ENCODE measurements around the gene ACVR2A.

Gene ACVR2A

DNA sequence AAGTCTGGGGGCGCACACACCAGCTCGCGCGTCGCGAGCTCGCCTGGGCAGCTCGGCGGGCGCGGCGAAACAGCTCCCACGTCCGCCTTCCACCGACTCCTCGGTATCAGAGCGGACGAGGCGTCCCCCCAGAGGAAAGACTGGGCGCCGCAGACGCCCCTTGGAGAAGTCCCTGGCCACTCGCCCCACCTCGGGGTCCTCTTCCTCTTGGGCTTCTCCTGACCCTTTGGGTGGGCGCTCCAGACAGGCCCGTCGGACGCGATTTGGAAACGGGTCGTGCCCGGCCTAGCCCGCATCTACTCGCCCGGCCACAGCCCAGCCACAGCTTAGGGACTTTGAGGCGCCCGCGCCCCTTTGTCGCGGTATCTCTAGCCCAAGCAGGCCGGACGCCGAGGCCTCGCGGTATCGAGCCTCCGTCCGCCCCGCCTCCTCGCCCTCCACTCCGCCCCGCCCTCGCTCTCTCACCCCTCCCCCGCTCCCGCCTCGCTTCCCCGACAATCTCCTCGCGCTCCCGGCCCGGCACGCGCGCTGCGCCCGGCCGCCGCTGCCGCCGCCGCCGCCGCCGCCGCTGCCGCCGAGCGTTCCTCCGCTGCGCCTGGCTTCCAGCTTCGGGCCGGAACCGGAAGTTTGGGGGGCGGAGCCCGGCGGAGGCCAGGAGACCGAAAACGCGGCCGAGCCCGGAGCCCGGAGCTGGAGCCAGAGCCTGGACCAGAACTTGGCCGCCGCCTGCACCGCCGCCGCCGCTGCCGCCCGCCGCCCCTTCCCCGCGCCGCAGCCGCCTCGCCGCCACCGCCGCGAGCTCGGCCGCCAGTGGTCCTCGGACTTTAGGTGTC lies 749 bp upstream of the ACVR2A start:
- peaks cover 14% of the 10 kb centered on the region for H3K4me1 ChIP-seq (ENCODE audit: low read length)
- no peaks in the 10 kb centered on the region for H3K9me3 ChIP-seq (ENCODE audit: insufficient read depth, low read length)
- TF ChIP-seq, protein P1, sequence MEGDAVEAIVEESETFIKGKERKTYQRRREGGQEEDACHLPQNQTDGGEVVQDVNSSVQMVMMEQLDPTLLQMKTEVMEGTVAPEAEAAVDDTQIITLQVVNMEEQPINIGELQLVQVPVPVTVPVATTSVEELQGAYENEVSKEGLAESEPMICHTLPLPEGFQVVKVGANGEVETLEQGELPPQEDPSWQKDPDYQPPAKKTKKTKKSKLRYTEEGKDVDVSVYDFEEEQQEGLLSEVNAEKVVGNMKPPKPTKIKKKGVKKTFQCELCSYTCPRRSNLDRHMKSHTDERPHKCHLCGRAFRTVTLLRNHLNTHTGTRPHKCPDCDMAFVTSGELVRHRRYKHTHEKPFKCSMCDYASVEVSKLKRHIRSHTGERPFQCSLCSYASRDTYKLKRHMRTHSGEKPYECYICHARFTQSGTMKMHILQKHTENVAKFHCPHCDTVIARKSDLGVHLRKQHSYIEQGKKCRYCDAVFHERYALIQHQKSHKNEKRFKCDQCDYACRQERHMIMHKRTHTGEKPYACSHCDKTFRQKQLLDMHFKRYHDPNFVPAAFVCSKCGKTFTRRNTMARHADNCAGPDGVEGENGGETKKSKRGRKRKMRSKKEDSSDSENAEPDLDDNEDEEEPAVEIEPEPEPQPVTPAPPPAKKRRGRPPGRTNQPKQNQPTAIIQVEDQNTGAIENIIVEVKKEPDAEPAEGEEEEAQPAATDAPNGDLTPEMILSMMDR (IDR thresholded peaks at IDR 0.05; ENCODE audit: low read depth, low read length), result no peak
- TF ChIP-seq EZH2phosphoT487 (IDR thresholded peaks at IDR 0.05; ENCODE audit: low read depth), result no peak
- H3K27ac ChIP-seq (ENCODE audit: low read length), result no peak overlapping the region
- H3K36me3 ChIP-seq (replicated peaks; ENCODE audit: low read depth, low read length), result no peaks in the 10 kb centered on the region
- H3K79me2 ChIP-seq (ENCODE audit: low read length), result peaks cover 5% of the 10 kb centered on the region; the same call in 1 of the 2 replicates
- H3K4me3 ChIP-seq (ENCODE audit: low read length), result peak overlapping the region; percentile 77
- H4K20me1 ChIP-seq (ENCODE audit: insufficient read depth, low read length), result no peaks in the 10 kb centered on the region
- no peak overlapping the region; the same call in 1 of the 2 replicates for H2AFZ ChIP-seq (ENCODE audit: low read depth, low read length)
- H3K4me2 ChIP-seq (ENCODE audit: low read length), result peak overlapping the region; percentile 64
- peak overlapping the region; percentile 52 for H3K9ac ChIP-seq (ENCODE audit: low read length)
- H3K27me3 ChIP-seq (ENCODE audit: low read depth, low read length), result 0 out of 2 replicates have a peak, but pooled peaks cover 7% of the 10 kb centered on the region

DNA sequence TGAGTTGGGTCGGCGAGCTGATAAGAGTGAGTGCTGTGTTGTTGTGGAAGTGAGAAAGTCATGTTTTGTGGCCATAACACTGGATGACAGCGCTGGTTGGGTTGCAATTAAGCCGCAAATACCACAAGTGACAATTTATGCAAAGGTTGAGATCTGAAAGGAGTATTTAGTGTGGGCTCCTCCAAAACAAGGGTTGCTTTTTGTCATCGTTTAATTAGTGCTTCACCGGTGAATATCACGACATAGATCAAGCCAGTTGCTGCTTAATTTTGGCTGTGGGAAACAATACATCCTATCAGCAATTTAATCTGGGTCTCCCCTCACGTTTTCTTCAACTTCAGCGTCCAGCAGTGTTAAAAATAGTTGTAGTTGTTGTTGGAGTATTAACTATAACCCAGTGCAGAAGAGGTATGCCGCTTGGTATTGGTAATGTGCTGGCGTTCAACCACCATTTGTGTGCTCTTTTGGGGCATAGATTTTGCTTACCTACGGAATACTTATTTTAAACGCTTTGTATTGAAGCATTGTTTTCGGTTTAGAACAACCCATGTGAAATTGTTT lies 662 bp downstream of the ACVR2A start:
- peak overlapping the region; percentile 77 for H3K4me3 ChIP-seq (ENCODE audit: low read length)
- H3K9ac ChIP-seq (ENCODE audit: low read length), result peak overlapping the region; percentile 45
- H4K20me1 ChIP-seq (ENCODE audit: insufficient read depth, low read length), result no peaks in the 10 kb centered on the region
- H2AFZ ChIP-seq (ENCODE audit: low read depth, low read length), result no peak overlapping the region
- no peaks in the 10 kb centered on the region for H3K9me3 ChIP-seq (ENCODE audit: insufficient read depth, low read length)
- no peaks in the 10 kb centered on the region for H3K36me3 ChIP-seq (replicated peaks; ENCODE audit: low read depth, low read length)
- H3K4me2 ChIP-seq (ENCODE audit: low read length), result peak overlapping the region; percentile 92
- peaks cover 5% of the 10 kb centered on the region; the same call in 1 of the 2 replicates for H3K79me2 ChIP-seq (ENCODE audit: low read length)
- peaks cover 14% of the 10 kb centered on the region for H3K4me1 ChIP-seq (ENCODE audit: low read length)
- no peak overlapping the region for H3K27ac ChIP-seq (ENCODE audit: low read length)
- 0 out of 2 replicates have a peak, but pooled peaks cover 7% of the 10 kb centered on the region for H3K27me3 ChIP-seq (ENCODE audit: low read depth, low read length)
- no peak for TF ChIP-seq EZH2phosphoT487 (IDR thresholded peaks at IDR 0.05; ENCODE audit: low read depth)
- TF ChIP-seq, protein P1 (IDR thresholded peaks at IDR 0.05; ENCODE audit: low read depth, low read length), result no peak

DNA sequence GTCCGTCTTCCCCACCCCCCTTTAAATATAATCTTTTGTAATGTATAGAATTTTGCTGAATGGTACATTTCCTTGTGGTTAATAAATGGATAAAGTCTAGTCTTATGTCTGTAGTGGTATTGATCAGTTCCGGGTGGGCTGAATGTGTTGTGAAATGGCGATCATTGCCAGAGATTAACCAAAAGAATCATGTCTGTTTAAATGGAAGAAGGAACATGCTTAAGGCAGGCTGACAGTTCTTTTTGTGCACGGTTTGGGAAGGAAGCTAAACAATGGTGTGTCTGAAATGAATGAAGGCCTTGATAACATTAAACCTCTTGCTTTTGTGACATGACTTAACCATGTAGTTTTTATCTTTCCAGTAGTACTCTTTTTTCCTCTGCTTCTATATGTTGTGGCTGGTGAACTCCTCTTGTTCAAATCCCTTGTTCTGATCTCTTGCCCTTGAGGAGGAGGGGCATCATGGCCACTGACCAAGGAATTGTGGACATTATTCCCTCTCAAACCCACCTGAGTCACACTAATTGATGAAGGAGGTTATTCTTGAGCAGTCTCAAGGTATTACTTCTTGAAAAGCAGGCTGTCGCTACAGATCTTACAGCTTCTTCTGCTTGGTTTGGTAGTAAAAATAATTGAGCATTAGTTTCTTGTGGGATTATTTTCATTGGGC lies 1.7 kb downstream of the ACVR2A start:
- H3K4me2 ChIP-seq (ENCODE audit: low read length), result peak overlapping the region; percentile 92
- 0 out of 2 replicates have a peak overlapping the region, but pooled peaks have one; percentile 9 for H2AFZ ChIP-seq (ENCODE audit: low read depth, low read length)
- H3K9ac ChIP-seq (ENCODE audit: low read length), result no peak overlapping the region
- H3K27ac ChIP-seq (ENCODE audit: low read length), result no peak overlapping the region
- H3K79me2 ChIP-seq (ENCODE audit: low read length), result peaks cover 5% of the 10 kb centered on the region; the same call in 1 of the 2 replicates
- TF ChIP-seq, protein P1 (IDR thresholded peaks at IDR 0.05; ENCODE audit: low read depth, low read length), result no peak
- TF ChIP-seq EZH2phosphoT487 (IDR thresholded peaks at IDR 0.05; ENCODE audit: low read depth), result no peak
- no peaks in the 10 kb centered on the region for H3K9me3 ChIP-seq (ENCODE audit: insufficient read depth, low read length)
- H3K36me3 ChIP-seq (replicated peaks; ENCODE audit: low read depth, low read length), result no peaks in the 10 kb centered on the region
- H3K4me1 ChIP-seq (ENCODE audit: low read length), result peaks cover 14% of the 10 kb centered on the region
- H3K27me3 ChIP-seq (ENCODE audit: low read depth, low read length), result 0 out of 2 replicates have a peak, but pooled peaks cover 7% of the 10 kb centered on the region
- no peaks in the 10 kb centered on the region for H4K20me1 ChIP-seq (ENCODE audit: insufficient read depth, low read length)
- peak overlapping the region; percentile 77 for H3K4me3 ChIP-seq (ENCODE audit: low read length)

Data from OCI-LY3 (cell line).